ENCODE measurements around the gene AFAP1. TPM values are rescaled to one million over a fixed set of nuclear protein-coding genes. Genes with fewer than 3 reads are reported as not detected.

The AFAP1 gene
- total RNA-seq, 1 experiment from 2014 or later: 22.5 TPM

GRCh38 chr4:7902826-7903225 is 36.8 kb downstream of the AFAP1 start:
- intact Hi-C loops (cut with micrococcal nuclease): no loop called here
- no peak for DNase-seq (ENCODE audit: unreplicated experiment)
- BruUV-seq (replicated peaks): no TSS peak
- POLR2A ChIA-PET: no interaction called here
- Mint-ChIP-seq H3K4me1 (ENCODE audit: insufficient read depth, unreplicated experiment) (peaks cover 12% of the 10 kb centered on the region), H3K9me3 (ENCODE audit: unreplicated experiment) (no peaks in the 10 kb centered on the region), H3K27me3 (ENCODE audit: insufficient read depth, unreplicated experiment) (no peaks in the 10 kb centered on the region), H3K36me3 (ENCODE audit: insufficient read depth, unreplicated experiment) (peaks cover 6% of the 10 kb centered on the region), H3K4me3 (ENCODE audit: unreplicated experiment) (no peak overlapping the region), H3K27ac (ENCODE audit: low read depth, unreplicated experiment) (no peak overlapping the region)
- CTCF ChIA-PET: interaction anchor here (0.6 kb wide), 1 partner anchor 43 kb away, joined by 4 read pairs; no protein-coding TSS in a partner anchor
- TF ChIP-seq CTCF (IDR thresholded peaks at IDR 0.05; ENCODE audit: unreplicated experiment): no peak

GRCh38 chr4:7902101-7902553 is 37.5 kb downstream of the AFAP1 start:
- DNase-seq (ENCODE audit: unreplicated experiment): no peak
- Mint-ChIP-seq H3K27me3 (ENCODE audit: insufficient read depth, unreplicated experiment) (no peaks in the 10 kb centered on the region), H3K9me3 (ENCODE audit: unreplicated experiment) (no peaks in the 10 kb centered on the region), H3K4me3 (ENCODE audit: unreplicated experiment) (no peak overlapping the region), H3K27ac (ENCODE audit: low read depth, unreplicated experiment) (no peak overlapping the region), H3K4me1 (ENCODE audit: insufficient read depth, unreplicated experiment) (peaks cover 12% of the 10 kb centered on the region), H3K36me3 (ENCODE audit: insufficient read depth, unreplicated experiment) (peaks cover 6% of the 10 kb centered on the region)
- no TSS peak for BruUV-seq (replicated peaks)
- CTCF ChIA-PET: interaction anchor here (0.6 kb wide), 1 partner anchor 43 kb away, joined by 4 read pairs; no protein-coding TSS in a partner anchor
- TF ChIP-seq CTCF (IDR thresholded peaks at IDR 0.05; ENCODE audit: unreplicated experiment): no peak
- POLR2A ChIA-PET: no interaction called here
- intact Hi-C loops (cut with micrococcal nuclease): no loop called here

GRCh38 chr4:7901311-7901885 is 38.3 kb downstream of the AFAP1 start:
- TF ChIP-seq CTCF (IDR thresholded peaks at IDR 0.05; ENCODE audit: unreplicated experiment): no peak
- peaks cover 12% of the 10 kb centered on the region for H3K4me1 Mint-ChIP-seq (ENCODE audit: insufficient read depth, unreplicated experiment)
- no TSS peak for BruUV-seq (replicated peaks)
- ChIA-PET CTCF (no interaction called here), POLR2A (no interaction called here)
- no peaks in the 10 kb centered on the region for H3K27me3 Mint-ChIP-seq (ENCODE audit: insufficient read depth, unreplicated experiment)
- no peak overlapping the region for H3K27ac Mint-ChIP-seq (ENCODE audit: low read depth, unreplicated experiment)
- no peak overlapping the region for H3K4me3 Mint-ChIP-seq (ENCODE audit: unreplicated experiment)
- no peaks in the 10 kb centered on the region for H3K9me3 Mint-ChIP-seq (ENCODE audit: unreplicated experiment)
- peaks cover 6% of the 10 kb centered on the region for H3K36me3 Mint-ChIP-seq (ENCODE audit: insufficient read depth, unreplicated experiment)
- intact Hi-C loops (cut with micrococcal nuclease): no loop called here
- DNase-seq (ENCODE audit: unreplicated experiment): no peak

- ChIA-PET POLR2A (no interaction called here), CTCF (no interaction called here)
- peaks cover 8% of the 10 kb centered on the region for H3K4me1 Mint-ChIP-seq (ENCODE audit: insufficient read depth, unreplicated experiment)
- no peak for DNase-seq (ENCODE audit: unreplicated experiment)
- H3K27ac Mint-ChIP-seq (ENCODE audit: low read depth, unreplicated experiment): no peak overlapping the region
- no peak overlapping the region for H3K4me3 Mint-ChIP-seq (ENCODE audit: unreplicated experiment)
- no peaks in the 10 kb centered on the region for H3K9me3 Mint-ChIP-seq (ENCODE audit: unreplicated experiment)
- no peak for TF ChIP-seq CTCF (IDR thresholded peaks at IDR 0.05; ENCODE audit: unreplicated experiment)
- H3K27me3 Mint-ChIP-seq (ENCODE audit: insufficient read depth, unreplicated experiment): no peaks in the 10 kb centered on the region
- intact Hi-C loops (cut with micrococcal nuclease): no loop called here
- no TSS peak for BruUV-seq (replicated peaks)
- H3K36me3 Mint-ChIP-seq (ENCODE audit: insufficient read depth, unreplicated experiment): peaks cover 6% of the 10 kb centered on the region
Measured at GRCh38 chr4:7900334-7900909, 39.2 kb downstream of the AFAP1 start.

Data from MCF 10A (cell line).